GM18520 (cell line): Measurements from ENCODE around the gene DUSP1.
"Not testable (repeated sequence)": the region's sequence is repeated elsewhere in the genome, so short reads cannot be mapped to it uniquely, and the experiment has no call there.

Experiments
- ATAC-seq: cut with Tn5 transposase; IDR thresholded peaks from one replicate; pipeline ENCODE4 v1.9.1; 2021; ENCODE audit not compliant: unreplicated experiment

Gene DUSP1

DNA sequence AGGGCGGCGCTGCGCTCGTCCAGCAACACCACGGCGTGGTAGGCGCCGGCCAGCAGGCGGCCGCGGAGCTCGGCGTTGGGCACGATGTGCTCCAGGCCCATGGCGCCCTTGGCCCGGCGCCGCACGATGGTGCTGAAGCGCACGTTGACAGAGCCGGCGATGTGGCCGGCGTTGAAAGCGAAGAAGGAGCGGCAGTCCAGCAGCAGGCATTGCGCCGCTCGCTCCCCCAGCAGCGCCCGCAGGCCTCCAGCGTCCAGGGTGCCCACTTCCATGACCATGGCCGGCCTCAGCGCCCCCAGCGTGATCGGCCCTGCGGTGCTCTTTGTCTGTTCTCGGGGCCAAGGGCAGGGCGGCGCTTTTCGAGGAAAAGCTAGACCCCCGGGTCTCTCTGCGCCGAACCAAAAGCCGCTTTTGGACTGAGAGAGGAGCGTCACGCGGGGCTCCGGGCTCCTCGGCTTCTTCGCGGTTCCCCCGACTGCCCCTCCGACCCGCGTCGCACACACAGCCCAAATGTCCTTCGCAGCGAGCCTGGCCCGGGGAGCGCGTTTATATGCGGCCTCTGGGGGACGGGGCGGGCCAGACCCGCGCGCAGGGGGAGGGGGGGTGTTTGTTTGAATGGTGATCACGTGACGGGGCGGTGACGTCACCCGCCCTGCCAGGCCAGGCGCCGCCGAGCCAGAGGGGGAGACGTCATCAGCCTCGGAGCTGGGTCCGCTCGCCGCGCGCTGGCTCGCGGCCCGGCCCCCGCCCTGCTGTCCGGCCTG is at the start of gene DUSP1:
Gene DUSP1, minus strand, starts transcription at position 521 of the 764 bp plus-strand sequence. Its CDS starts 243 bp downstream, at position 278.
- ATAC-seq = peak; percentile 37

- no peak for ATAC-seq
Measured at GRCh38 chr5:172820046-172820767, 49.2 kb upstream of the DUSP1 start.

GRCh38 chr5:172819569-172819968 is 48.6 kb upstream of the DUSP1 start:
- no peak for ATAC-seq

- no peak for ATAC-seq
Measured at GRCh38 chr5:172818081-172818480, 47.1 kb upstream of the DUSP1 start.

GRCh38 chr5:172817664-172818063 is 46.7 kb upstream of the DUSP1 start:
- ATAC-seq = no peak

GRCh38 chr5:172816925-172817562 is 46.0 kb upstream of the DUSP1 start:
- ATAC-seq = no peak

GRCh38 chr5:172815631-172816030 is 44.6 kb upstream of the DUSP1 start:
- ATAC-seq = no peak

- not testable (repeated sequence) for ATAC-seq
Measured at GRCh38 chr5:172810996-172811395, 40.0 kb upstream of the DUSP1 start.

DNA sequence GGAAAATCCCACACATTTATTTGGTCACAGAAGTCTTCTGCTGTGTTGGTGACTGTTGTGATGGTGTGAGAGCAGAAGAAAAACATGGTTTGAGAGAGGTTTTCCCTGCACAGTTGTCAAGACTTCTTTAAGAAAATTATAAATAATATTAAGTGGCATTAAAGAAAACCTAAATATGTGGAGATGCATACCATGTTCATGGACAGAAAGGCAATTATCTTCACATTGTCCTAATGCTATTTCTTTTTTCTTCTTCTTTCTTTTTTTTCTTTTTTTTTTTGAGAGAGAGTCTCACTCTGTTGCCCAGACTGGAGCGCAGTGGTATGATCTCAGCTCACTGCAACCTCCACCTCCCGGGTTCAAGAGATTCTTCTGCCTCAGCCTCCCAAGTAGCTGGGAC is 38.8 kb upstream of the DUSP1 start:
- no peak for ATAC-seq

GRCh38 chr5:172807766-172808311 is 36.8 kb upstream of the DUSP1 start:
- no peak for ATAC-seq

GRCh38 chr5:172806897-172807672 is 36.1 kb upstream of the DUSP1 start:
- ATAC-seq = peak; percentile 75

- no peak for ATAC-seq
Measured at GRCh38 chr5:172805736-172806255, 34.8 kb upstream of the DUSP1 start.

DNA sequence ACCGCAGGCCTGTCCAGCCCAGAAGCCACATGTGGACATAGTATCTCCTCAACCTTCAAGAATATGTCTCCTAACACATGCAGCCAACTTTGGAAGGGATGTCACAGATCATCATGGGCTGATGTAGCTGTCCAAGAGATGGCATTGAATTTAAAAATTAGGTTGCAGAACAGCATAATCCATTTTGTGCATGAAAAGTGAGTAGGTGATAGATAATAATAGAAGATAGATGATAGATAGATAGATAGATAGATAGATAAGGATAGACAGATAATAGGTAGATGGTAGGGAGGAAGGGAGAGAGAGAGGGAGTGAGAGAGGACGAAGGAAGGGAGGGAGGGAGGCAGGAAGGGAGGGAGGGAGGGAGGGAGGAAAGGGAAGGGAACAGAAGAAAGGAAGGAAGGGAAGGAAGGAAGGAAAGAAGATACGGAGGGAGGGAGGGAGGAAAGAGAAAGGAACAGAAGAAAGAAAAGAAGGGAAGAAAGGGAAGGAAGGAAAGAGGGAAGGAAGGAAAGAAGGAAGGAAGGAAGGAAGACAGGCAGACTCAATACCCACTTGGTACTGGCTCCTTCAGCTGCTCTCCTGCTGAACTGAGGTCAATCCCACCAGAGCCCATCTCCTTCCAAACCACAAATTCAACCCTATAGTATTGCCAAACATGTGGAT is 34.2 kb upstream of the DUSP1 start:
- ATAC-seq = no peak

- no peak for ATAC-seq
Measured at GRCh38 chr5:172802567-172803176, 31.7 kb upstream of the DUSP1 start.

DNA sequence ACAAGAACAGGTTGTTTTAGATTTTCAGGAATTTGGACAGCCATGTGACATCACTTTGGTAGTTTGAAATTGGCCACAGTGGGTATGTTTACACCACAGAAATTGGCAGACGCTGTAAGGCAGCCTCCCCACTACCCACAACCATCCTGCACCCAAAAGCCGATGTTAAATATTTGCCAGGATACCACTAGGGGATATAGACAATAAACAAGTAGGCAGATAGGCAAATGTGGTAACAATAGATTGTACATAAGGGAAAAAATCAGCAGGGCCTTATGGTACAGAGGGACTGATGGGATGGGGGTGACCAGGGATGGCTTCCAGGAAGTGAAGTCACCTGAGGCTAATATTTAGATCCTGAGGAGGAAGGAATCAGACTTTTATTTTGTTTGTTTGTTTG is 31.1 kb upstream of the DUSP1 start:
- ATAC-seq = no peak

DNA sequence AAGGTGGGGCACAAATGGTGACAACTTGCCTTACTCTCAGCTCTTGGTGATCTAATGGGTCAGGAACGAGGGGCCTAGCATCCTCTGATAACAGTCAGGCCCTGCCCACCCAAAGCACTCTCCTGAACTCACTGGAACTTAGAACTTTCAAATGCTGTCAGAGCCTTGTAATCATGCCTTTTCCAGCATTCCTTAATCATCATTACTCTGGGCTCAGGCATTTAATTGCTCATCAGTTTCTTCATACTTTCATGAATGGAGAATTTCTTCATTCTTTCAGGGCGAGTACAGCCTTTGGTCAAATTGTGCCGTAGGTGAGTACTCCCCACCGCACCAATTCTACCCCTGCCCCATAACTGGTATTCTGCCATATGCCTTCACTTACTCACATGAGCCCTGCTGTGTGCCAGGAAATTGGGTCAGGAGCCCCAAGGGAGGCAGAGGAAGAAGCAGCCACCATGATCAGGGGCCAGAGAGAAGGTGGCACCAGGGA is 30.2 kb upstream of the DUSP1 start:
- no peak for ATAC-seq

DNA sequence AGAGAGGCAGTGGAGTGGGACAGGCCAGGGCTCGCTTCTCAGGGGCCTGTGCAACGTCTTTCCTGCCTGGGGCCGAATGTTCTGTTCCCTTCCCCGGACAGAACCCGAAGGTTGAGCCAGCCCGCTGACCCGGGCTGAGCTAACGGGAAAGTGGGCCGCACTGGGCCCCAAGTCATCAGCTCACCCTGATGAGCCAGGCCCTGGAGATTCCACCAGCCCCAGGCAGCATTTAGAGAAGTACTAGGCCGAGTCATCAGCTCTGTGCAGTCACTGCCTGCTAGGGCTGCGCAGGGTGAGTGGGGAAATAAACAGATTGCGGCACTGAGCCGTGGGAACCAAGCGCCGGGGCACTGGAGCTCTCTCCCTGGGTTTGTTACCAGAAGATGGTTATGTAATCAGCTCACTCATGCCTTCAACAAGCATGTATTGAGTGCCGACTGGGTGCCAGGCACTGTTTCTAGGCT is 29.1 kb upstream of the DUSP1 start:
- ATAC-seq = no peak

GRCh38 chr5:172799416-172799815 is 28.4 kb upstream of the DUSP1 start:
- no peak for ATAC-seq
